ENCODE measurements around the gene XRN2.

XRN2 gene

DNA sequence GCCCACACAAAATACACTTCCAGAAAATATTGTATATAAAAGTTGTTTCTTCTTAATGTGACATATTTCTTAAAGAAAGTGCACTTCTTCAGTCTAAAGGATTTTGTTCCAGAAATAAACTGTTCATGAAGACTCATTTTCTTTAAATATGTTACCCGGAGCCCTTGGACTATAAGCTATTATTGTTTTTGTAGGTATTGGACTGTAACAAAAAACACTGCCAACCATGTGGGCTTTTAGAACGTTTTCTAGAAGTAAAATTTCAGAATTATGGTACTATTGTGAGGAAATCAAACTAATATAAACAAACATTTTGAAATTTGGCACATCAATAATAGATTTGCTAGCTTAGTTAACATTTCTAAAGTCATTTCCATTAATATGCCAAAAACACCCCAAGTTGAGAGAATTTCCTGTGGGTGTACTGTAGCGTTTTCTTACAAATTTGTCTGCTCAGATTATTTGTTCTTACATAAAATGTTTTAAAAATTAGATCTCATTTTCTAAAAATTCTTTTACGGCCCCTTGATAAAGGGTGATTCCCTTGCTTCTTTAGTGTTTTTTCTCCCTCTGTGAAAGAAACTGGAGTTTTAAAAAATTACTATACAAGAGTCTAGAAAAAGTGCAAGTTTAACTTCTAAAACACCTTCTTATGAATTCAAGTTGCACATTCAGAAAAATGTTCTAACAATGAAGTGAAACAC is 90.8 kb downstream of the XRN2 start:
- no peak overlapping the region for H3K4me3 ChIP-seq (replicated peaks; ENCODE audit: low read depth, low read length)
- no peak for DNase-seq (ENCODE audit: extremely low read depth, low read depth)
- TF ChIP-seq, protein P1, sequence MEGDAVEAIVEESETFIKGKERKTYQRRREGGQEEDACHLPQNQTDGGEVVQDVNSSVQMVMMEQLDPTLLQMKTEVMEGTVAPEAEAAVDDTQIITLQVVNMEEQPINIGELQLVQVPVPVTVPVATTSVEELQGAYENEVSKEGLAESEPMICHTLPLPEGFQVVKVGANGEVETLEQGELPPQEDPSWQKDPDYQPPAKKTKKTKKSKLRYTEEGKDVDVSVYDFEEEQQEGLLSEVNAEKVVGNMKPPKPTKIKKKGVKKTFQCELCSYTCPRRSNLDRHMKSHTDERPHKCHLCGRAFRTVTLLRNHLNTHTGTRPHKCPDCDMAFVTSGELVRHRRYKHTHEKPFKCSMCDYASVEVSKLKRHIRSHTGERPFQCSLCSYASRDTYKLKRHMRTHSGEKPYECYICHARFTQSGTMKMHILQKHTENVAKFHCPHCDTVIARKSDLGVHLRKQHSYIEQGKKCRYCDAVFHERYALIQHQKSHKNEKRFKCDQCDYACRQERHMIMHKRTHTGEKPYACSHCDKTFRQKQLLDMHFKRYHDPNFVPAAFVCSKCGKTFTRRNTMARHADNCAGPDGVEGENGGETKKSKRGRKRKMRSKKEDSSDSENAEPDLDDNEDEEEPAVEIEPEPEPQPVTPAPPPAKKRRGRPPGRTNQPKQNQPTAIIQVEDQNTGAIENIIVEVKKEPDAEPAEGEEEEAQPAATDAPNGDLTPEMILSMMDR (IDR thresholded peaks at IDR 0.05; ENCODE audit: low read depth, low read length, missing control alignments), result no peak

DNA sequence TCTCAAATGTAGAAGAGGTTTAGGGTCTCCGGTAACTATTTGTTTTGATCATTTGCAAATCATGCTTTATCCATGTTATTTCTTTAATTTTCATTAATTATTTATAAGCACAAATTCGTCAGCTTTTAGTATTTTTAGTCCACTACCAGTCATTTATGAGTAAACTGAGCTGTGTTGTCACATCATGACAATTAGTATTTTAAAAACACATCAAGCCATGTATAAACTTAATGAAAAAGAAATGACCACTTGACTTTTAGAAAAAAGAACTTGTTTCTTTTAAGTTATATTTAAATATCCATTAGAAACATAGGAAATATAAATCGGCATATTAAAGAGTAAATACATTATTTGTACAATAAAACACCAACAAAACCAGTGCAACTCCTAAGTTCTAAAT is 91.4 kb downstream of the XRN2 start:
- H3K4me3 ChIP-seq (replicated peaks; ENCODE audit: low read depth, low read length), result no peak overlapping the region
- TF ChIP-seq, protein P1 (IDR thresholded peaks at IDR 0.05; ENCODE audit: low read depth, low read length, missing control alignments), result no peak
- DNase-seq (ENCODE audit: extremely low read depth, low read depth), result no peak

DNA sequence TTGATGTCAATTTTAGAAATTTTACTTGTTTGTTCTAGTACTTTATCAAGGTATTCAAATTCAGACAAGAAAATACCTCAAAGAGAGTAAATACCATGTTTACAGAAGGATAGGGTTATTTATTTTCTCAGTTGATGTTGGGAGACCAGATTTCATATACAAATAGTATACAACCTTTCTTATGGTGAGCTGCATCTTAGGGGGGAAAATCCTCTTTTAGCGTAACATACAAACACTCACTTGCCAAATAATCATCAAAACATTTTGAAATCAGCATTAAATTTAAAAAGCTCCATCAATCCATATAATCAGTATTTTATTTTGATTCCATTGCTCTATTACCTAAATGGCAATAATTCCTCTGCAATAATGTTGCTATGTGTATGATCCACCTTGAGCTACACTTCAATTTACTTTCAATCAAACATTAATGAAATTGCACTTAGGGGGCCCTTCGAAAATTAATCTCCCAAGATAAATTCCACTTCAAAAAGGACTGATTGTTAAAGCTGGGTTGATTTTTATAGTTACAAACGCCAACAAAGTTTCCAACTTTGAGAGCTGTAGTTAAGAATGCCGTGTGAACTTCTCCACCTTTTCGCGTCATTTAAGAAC is 92.0 kb downstream of the XRN2 start:
- no peak overlapping the region for H3K4me3 ChIP-seq (replicated peaks; ENCODE audit: low read depth, low read length)
- TF ChIP-seq, protein P1 (IDR thresholded peaks at IDR 0.05; ENCODE audit: low read depth, low read length, missing control alignments), result no peak
- DNase-seq (ENCODE audit: extremely low read depth, low read depth), result no peak

DNA sequence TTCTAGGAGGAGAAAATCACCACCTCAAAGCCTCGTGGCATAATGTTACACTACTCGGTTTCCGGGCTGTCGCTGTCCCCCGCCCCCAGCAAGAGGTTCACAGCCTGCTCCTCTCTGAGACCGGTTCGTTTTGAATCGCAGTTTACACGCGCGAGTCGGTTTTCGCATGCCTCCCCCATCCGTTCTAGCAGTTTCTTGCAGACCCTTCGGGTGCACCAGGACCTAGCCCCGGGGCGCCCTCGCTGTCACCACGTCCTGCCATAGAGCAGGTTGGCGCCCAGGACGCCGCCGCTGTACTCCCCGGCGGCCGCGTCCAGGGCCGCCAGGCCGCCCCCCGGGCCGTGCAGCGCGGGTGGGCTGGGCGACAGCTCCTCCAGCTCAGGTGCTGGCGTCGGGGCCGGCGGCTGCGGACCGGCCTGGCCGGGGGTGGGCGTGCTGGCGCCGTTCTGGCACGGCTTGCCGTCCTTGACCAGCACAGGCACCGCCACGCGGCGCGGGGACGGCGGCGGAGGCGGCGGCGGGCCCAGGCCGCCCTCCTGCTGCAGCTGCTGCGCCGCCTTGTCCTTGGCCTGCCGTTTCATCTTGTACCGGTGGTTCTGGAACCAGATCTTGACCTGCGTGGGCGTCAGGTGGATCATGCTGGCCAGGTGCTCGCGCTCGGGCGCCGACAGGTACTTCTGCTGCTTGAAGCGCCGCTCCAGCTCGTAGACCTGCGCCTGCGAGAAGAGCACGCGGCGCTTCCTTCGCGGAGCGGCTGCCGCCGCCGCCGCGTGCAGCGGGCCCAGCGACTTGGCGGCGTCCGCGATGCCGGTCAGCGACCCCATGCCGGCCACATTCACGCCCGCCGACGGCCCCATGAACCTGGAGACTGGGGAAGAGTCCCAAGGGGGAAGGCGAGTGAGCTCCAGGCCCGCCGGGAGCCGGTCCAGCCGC is 92.8 kb downstream of the XRN2 start:
- H3K4me3 ChIP-seq (replicated peaks; ENCODE audit: low read depth, low read length), result no peak overlapping the region
- TF ChIP-seq, protein P1 (IDR thresholded peaks at IDR 0.05; ENCODE audit: low read depth, low read length, missing control alignments), result no peak
- no peak for DNase-seq (ENCODE audit: extremely low read depth, low read depth)

DNA sequence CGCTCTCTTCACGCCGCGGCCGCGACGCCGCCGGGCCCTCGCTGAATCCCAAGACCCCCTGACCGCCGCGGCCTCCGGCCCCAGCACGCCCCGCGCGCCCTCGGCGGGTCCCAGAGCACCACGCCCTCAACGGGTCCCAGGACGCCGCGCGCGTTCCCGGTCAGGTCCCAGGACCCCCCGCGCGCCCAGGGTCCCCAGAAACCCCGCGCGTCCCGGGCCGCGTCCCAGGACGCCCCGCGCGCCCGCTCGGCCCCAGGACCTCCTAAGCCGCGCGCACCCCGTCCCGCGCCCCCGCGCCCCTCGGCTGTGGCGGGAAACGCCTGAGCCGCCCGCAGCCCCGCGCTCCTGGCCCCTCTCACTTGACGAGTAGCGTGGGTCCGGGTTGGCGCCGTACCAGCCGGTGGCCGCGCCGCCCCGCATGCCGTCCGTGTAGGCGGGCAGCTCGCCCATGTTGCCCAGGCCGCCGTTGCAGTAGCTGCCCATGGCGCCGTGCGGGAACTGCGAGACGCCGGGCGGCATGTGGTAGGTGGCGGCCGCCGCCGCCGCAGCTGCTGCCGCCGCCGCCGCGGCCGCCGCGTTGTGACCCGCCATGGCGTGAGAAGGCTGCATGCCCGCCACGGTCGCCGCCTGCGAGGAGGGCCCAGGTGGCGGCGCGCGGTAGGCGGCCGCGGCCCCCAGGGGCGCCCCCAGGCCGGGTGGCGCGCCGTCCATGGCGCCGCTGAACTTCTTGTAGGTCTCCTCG is 93.6 kb downstream of the XRN2 start:
- no peak overlapping the region for H3K4me3 ChIP-seq (replicated peaks; ENCODE audit: low read depth, low read length)
- TF ChIP-seq, protein P1 (IDR thresholded peaks at IDR 0.05; ENCODE audit: low read depth, low read length, missing control alignments), result no peak
- no peak for DNase-seq (ENCODE audit: extremely low read depth, low read depth)

Data from HFF-Myc (cell line).